ENCODE results near the gene FBXO40.

Gene FBXO40

DNA sequence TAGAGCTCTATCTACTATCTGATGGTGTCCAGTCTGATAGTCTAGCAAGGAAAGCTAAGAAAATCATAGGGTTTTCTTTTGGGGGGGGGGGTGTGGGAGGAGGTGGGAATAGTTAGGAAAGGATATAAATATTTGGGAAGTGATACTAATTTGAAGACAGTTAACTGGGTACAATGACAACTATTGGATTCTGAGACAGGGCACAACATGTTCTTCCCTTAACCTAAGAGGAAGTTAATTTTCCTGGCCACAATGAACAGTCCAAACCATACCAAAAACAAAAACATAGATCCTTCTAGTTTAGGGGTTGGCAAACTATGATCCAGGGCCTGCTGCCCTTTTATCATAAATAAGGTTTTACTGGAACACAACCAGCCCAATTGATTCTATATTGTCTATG is 77.5 kb downstream of the FBXO40 start:
- TF ChIP-seq CTCF (IDR thresholded peaks at IDR 0.05; ENCODE audit: low read depth, low read length) = no peak
- DNase-seq (ENCODE audit: low read depth in 2 of 2) = no peak
- H3K4me3 ChIP-seq (replicated peaks in 1 of 2; ENCODE audit: low read depth in 2 of 2, low read length in 2 of 2) = no peak overlapping the region

GRCh38 chr3:121677141-121677540 is 84.0 kb downstream of the FBXO40 start:
- DNase-seq (ENCODE audit: low read depth in 2 of 2) = no peak
- no peak for TF ChIP-seq CTCF (IDR thresholded peaks at IDR 0.05; ENCODE audit: low read depth, low read length)
- no peak overlapping the region for H3K4me3 ChIP-seq (replicated peaks in 1 of 2; ENCODE audit: low read depth in 2 of 2, low read length in 2 of 2)
